ENCODE measurements around the gene CNN3.
A peak's percentile ranks its signal among the peaks of the same experiment; 100 is the strongest.

CNN3 gene

GRCh38 chr1:94858276-94858675 lies 68.6 kb downstream of the CNN3 start:
- no peak overlapping the region for H3K4me3 ChIP-seq (ENCODE audit: low read length)
- no peak for DNase-seq (ENCODE audit: low read depth)
- TF ChIP-seq CTCF (conservative IDR thresholded peaks at IDR 0.05; ENCODE audit: low read length) = no peak

- DNase-seq (ENCODE audit: low read depth) = no peak
- no peak for TF ChIP-seq CTCF (conservative IDR thresholded peaks at IDR 0.05; ENCODE audit: low read length)
- H3K4me3 ChIP-seq (ENCODE audit: low read length) = no peak overlapping the region
Observed at GRCh38 chr1:94856868-94857267, 70.0 kb downstream of the CNN3 start.

- H3K4me3 ChIP-seq (ENCODE audit: low read length) = no peak overlapping the region
- TF ChIP-seq CTCF (conservative IDR thresholded peaks at IDR 0.05; ENCODE audit: low read length) = no peak
- no peak for DNase-seq (ENCODE audit: low read depth)
Observed at GRCh38 chr1:94856004-94856403, 70.9 kb downstream of the CNN3 start.

- no peak for TF ChIP-seq CTCF (conservative IDR thresholded peaks at IDR 0.05; ENCODE audit: low read length)
- no peak for DNase-seq (ENCODE audit: low read depth)
- H3K4me3 ChIP-seq (ENCODE audit: low read length) = no peak overlapping the region
Observed at GRCh38 chr1:94855307-94855700, 71.6 kb downstream of the CNN3 start.

- TF ChIP-seq CTCF (conservative IDR thresholded peaks at IDR 0.05; ENCODE audit: low read length) = peak; percentile 99
- DNase-seq (ENCODE audit: low read depth) = peak; percentile 88
- H3K4me3 ChIP-seq (ENCODE audit: low read length) = peak overlapping the region; percentile 63
Observed at GRCh38 chr1:94854458-94855306, 72.2 kb downstream of the CNN3 start.

- no peak overlapping the region for H3K4me3 ChIP-seq (ENCODE audit: low read length)
- TF ChIP-seq CTCF (conservative IDR thresholded peaks at IDR 0.05; ENCODE audit: low read length) = peak; percentile 28
- DNase-seq (ENCODE audit: low read depth) = no peak
Observed at GRCh38 chr1:94852788-94853187, 74.1 kb downstream of the CNN3 start.

- no peak for DNase-seq (ENCODE audit: low read depth)
- no peak overlapping the region for H3K4me3 ChIP-seq (ENCODE audit: low read length)
- no peak for TF ChIP-seq CTCF (conservative IDR thresholded peaks at IDR 0.05; ENCODE audit: low read length)
Observed at GRCh38 chr1:94851571-94851970, 75.3 kb downstream of the CNN3 start.
